Measurements from ENCODE around the gene PTPN20.
"Not testable (repeated sequence)": the region's sequence is repeated elsewhere in the genome, so short reads cannot be mapped to it uniquely, and the experiment has no call there.

DNA sequence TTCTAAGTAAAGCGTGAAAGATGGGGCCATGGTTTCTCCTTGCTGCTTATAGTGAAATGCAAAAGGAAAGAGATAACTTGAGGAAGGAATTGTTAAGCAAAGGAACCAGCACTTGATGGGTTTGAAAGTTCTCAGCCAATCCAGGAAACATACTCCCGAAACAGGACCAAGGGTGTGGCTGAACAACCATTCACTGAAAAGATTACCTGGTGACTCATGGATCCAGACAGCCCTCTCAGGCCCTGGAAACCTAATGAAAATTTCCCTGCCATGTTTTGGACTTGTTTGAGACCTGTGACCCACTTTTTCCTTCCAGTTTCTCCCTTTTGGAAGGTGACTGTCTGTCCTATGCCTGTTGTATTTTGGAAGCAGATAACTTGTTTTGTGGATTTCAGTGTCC is 11.3 kb downstream of the PTPN20 start:
- not testable (repeated sequence) for TF ChIP-seq EP300 (IDR thresholded peaks at IDR 0.05; ENCODE audit: borderline replicate concordance in 1 of 2, low read depth in 2 of 2, low read length in 2 of 2); NRF1 (IDR thresholded peaks at IDR 0.05; ENCODE audit: low read depth, low read length); EZH2 (IDR thresholded peaks at IDR 0.05; ENCODE audit: low read depth, low read length, severe bottlenecking); RAD21 (IDR thresholded peaks at IDR 0.05 in 1 of 2, conservative IDR thresholded peaks at IDR 0.05 in 1 of 2; ENCODE audit: low read depth in 2 of 2, low read length in 2 of 2); CEBPB (IDR thresholded peaks at IDR 0.05; ENCODE audit: low read depth, low read length); POLR2A (IDR thresholded peaks at IDR 0.05; ENCODE audit: control extremely low read depth in 1 of 2, low read depth in 2 of 2, low read length in 2 of 2); GABPA (IDR thresholded peaks at IDR 0.05; ENCODE audit: borderline replicate concordance, insufficient read depth, low read length); SRF (IDR thresholded peaks at IDR 0.05; ENCODE audit: low read depth, low read length); SP1 (IDR thresholded peaks at IDR 0.05; ENCODE audit: low read depth, low read length); HDAC6 (IDR thresholded peaks at IDR 0.05; ENCODE audit: low read depth, low read length)
- TF ChIP-seq, protein P1, sequence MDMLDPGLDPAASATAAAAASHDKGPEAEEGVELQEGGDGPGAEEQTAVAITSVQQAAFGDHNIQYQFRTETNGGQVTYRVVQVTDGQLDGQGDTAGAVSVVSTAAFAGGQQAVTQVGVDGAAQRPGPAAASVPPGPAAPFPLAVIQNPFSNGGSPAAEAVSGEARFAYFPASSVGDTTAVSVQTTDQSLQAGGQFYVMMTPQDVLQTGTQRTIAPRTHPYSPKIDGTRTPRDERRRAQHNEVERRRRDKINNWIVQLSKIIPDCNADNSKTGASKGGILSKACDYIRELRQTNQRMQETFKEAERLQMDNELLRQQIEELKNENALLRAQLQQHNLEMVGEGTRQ (IDR thresholded peaks at IDR 0.05; ENCODE audit: low read length), result not testable (repeated sequence)
- TF ChIP-seq, protein P2, sequence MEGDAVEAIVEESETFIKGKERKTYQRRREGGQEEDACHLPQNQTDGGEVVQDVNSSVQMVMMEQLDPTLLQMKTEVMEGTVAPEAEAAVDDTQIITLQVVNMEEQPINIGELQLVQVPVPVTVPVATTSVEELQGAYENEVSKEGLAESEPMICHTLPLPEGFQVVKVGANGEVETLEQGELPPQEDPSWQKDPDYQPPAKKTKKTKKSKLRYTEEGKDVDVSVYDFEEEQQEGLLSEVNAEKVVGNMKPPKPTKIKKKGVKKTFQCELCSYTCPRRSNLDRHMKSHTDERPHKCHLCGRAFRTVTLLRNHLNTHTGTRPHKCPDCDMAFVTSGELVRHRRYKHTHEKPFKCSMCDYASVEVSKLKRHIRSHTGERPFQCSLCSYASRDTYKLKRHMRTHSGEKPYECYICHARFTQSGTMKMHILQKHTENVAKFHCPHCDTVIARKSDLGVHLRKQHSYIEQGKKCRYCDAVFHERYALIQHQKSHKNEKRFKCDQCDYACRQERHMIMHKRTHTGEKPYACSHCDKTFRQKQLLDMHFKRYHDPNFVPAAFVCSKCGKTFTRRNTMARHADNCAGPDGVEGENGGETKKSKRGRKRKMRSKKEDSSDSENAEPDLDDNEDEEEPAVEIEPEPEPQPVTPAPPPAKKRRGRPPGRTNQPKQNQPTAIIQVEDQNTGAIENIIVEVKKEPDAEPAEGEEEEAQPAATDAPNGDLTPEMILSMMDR (IDR thresholded peaks at IDR 0.05; ENCODE audit: control extremely low read depth in 1 of 3, insufficient read depth in 1 of 3, low read depth in 1 of 3, low read length in 3 of 3), result not testable (repeated sequence)
